Parathyroid adenoma (tissue), 2 donors: ENCODE measurements around the gene CDYL2.

Experiments used
- H2AFZ ChIP-seq: fragments of 300-600 bp; sonication (generic); one replicate; pipeline ENCODE4 v1.7.0; 2017; ENCODE audit warnings: antibody characterized with exemption, mild to moderate bottlenecking
- H3K27ac ChIP-seq: fragments of 300-600 bp; sonication (generic); one replicate; pipeline ENCODE4 v1.7.0; 2017
- H3K27me3 ChIP-seq: fragments of 300-600 bp; sonication (generic); one replicate; pipeline ENCODE4 v1.7.0; 2017; ENCODE audit warnings: low read length; ENCODE audit not compliant: control insufficient read depth, insufficient read depth
- H3K36me3 ChIP-seq: fragments of 300-600 bp; sonication (generic); one replicate; pipeline ENCODE4 v1.7.0; 2017; ENCODE audit warnings: low read length; ENCODE audit not compliant: control insufficient read depth, insufficient read depth
- H3K4me1 ChIP-seq: fragments of 300-600 bp; sonication (generic); one replicate; pipeline ENCODE4 v1.7.0; 2017; ENCODE audit warnings: control low read depth
- H3K4me2 ChIP-seq: fragments of 300-600 bp; sonication (generic); one replicate; pipeline ENCODE4 v1.7.0; 2017; ENCODE audit warnings: low read length
- H3K4me3 ChIP-seq: fragments of 300-600 bp; sonication (generic); one replicate; pipeline ENCODE4 v1.7.0; 2017; ENCODE audit warnings: low read depth, low read length
- H3K79me2 ChIP-seq: fragments of 300-600 bp; sonication (generic); one replicate; pipeline ENCODE4 v1.7.0; 2017; ENCODE audit warnings: control low read depth
- H3K9ac ChIP-seq: fragments of 300-600 bp; sonication (generic); one replicate; pipeline ENCODE4 v1.7.0; 2017; ENCODE audit warnings: mild to moderate bottlenecking
- H3K9me3 ChIP-seq: fragments of 300-600 bp; sonication (generic); one replicate; pipeline ENCODE4 v1.7.0; 2017; ENCODE audit warnings: low read length; ENCODE audit not compliant: control insufficient read depth
- TF ChIP-seq, protein P1 (sequence below): fragments of 300-600 bp; sonication (generic); IDR thresholded peaks from one replicate; pipeline ENCODE4 v1.7.0; 2017; ENCODE audit warnings: antibody characterized with exemption, mild to moderate bottlenecking
- donor health status: primary hyperparathyroidism.

CDYL2 gene

DNA sequence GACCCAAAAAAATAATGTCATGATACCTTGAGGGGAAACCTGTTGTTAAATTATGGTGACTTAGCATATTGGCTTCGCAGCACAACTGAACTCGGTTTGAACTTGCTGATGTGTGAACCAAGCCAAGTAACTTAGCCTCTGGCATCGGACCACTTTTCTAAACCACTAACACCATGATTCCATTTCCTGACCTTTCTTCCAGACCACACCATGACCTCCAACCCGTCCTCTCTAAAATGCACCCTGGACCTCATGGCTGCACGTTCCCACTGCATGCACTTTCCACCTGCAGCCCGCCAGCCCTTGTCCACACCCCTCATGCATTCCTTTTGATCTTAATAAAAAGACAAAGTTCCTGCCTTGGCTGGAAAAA lies 234.3 kb downstream of the CDYL2 start:
- Histone ChIP-seq H3K79me2 (no peaks in the 10 kb centered on the region), H3K4me2 (no peak overlapping the region), H3K27ac (no peak overlapping the region), H3K9ac (no peak overlapping the region), H3K4me3 (no peak overlapping the region), H2AFZ (no peak overlapping the region), H3K36me3 (no peaks in the 10 kb centered on the region), H3K9me3 (no peaks in the 10 kb centered on the region), H3K4me1 (no peaks in the 10 kb centered on the region), H3K27me3 (no peaks in the 10 kb centered on the region)
- TF ChIP-seq, protein P1, sequence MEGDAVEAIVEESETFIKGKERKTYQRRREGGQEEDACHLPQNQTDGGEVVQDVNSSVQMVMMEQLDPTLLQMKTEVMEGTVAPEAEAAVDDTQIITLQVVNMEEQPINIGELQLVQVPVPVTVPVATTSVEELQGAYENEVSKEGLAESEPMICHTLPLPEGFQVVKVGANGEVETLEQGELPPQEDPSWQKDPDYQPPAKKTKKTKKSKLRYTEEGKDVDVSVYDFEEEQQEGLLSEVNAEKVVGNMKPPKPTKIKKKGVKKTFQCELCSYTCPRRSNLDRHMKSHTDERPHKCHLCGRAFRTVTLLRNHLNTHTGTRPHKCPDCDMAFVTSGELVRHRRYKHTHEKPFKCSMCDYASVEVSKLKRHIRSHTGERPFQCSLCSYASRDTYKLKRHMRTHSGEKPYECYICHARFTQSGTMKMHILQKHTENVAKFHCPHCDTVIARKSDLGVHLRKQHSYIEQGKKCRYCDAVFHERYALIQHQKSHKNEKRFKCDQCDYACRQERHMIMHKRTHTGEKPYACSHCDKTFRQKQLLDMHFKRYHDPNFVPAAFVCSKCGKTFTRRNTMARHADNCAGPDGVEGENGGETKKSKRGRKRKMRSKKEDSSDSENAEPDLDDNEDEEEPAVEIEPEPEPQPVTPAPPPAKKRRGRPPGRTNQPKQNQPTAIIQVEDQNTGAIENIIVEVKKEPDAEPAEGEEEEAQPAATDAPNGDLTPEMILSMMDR, result no peak

DNA sequence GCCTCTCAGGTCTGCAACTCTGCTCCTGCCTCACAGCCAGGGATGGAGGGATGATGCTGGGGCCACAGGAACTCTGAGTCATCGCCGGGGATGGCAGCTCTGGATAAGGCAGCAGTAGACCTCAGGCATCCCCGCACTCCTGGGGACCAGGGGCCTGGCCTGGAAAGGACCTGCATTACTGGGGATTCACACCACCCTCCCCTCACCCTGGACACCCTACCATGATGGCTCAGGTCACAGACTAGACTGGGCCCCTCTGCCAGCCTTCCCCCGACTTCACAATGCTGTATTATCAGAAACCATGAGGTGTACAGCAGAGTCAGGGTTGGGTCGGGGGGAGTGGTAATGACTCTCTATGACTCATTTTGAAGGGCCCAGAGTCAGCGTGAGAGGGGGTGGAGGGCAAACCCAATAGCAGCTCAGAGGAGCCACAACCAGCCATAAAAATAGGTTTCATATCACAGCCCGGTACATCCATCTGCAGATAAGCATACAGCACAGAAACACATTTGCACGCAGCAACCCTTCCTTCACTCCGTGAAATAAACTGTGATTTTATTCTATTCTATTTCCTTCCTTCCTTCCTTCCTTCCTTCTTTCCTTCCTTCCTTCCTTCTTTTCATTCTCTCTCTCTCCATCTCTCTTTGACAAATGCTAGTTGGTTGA lies 234.8 kb downstream of the CDYL2 start:
- TF ChIP-seq, protein P1, result no peak
- no peaks in the 10 kb centered on the region for H3K36me3 ChIP-seq
- no peaks in the 10 kb centered on the region for H3K9me3 ChIP-seq
- H3K9ac ChIP-seq, result no peak overlapping the region
- H3K4me3 ChIP-seq, result no peak overlapping the region
- H3K4me1 ChIP-seq, result no peaks in the 10 kb centered on the region
- H2AFZ ChIP-seq, result no peak overlapping the region
- no peak overlapping the region for H3K4me2 ChIP-seq
- H3K79me2 ChIP-seq, result no peaks in the 10 kb centered on the region
- no peaks in the 10 kb centered on the region for H3K27me3 ChIP-seq
- H3K27ac ChIP-seq, result no peak overlapping the region

DNA sequence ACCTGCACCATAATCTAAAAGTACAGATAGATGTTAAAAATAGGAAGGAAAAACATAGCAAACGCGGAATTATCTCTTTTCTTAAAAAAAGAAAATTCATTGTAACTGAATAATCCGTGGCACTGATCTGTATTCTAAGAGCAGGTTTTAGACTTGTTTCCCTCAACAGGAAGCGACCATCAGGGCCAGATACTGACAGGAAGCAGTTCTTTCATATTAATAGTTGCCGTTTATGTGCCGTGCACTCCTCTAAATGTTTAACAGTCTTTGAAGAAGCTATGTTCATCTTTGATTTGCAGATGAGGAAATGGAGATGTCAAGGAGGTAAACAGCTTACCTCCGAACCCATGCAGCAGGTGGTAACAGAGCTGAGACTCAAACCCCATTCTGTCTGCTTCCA lies 240.0 kb downstream of the CDYL2 start:
- Histone ChIP-seq H2AFZ (no peak overlapping the region), H3K79me2 (no peaks in the 10 kb centered on the region), H3K36me3 (no peaks in the 10 kb centered on the region), H3K4me3 (no peak overlapping the region), H3K27ac (no peak overlapping the region), H3K27me3 (no peaks in the 10 kb centered on the region), H3K4me1 (no peaks in the 10 kb centered on the region), H3K4me2 (no peak overlapping the region), H3K9me3 (no peaks in the 10 kb centered on the region), H3K9ac (no peak overlapping the region)
- TF ChIP-seq, protein P1, result no peak

DNA sequence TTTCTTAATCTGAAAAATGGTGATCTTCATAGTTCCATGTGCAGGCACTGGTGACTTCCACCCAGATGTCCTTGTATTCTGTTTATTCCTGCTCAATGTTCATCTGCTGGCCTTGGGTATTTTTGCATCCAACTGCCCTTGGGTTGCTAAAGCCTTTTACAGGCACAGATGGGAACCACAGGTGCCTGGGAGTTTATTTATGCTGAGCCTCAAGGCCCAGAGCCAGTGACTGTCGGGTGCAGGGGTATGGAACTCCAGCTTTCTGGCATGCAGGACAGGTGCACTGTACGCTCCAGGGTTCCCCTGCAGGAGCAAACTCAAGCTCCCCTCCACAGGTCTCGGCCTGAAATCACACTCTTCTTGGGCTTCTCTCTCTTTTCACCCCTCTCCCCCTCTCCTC lies 241.3 kb downstream of the CDYL2 start:
- H3K27ac ChIP-seq, result no peak overlapping the region
- no peak overlapping the region for H3K4me3 ChIP-seq
- no peaks in the 10 kb centered on the region for H3K79me2 ChIP-seq
- no peak overlapping the region for H2AFZ ChIP-seq
- H3K27me3 ChIP-seq, result no peaks in the 10 kb centered on the region
- TF ChIP-seq, protein P1, result no peak
- H3K9me3 ChIP-seq, result no peaks in the 10 kb centered on the region
- no peak overlapping the region for H3K9ac ChIP-seq
- H3K36me3 ChIP-seq, result no peaks in the 10 kb centered on the region
- H3K4me1 ChIP-seq, result no peaks in the 10 kb centered on the region
- H3K4me2 ChIP-seq, result no peak overlapping the region

DNA sequence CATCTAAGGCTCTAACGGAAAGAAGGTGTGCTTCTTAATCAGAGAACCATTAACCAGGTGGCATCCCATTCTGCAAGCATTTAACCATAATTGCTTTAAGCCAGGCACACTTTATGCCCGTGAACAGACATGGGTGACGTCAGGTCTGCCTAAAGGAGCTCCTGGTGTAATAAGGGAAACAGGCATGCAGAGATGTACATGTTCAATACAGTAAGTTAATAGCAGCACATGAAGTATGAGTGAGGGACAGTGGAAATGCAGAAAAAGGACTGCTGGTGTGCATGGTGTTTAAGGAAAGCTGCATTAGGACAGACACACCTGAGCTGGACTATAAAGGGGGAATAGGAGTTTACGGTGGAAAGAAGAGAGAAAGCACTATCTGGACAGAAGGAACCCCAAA lies 245.0 kb downstream of the CDYL2 start:
- H3K9ac ChIP-seq, result no peak overlapping the region
- H3K9me3 ChIP-seq, result no peaks in the 10 kb centered on the region
- no peaks in the 10 kb centered on the region for H3K79me2 ChIP-seq
- no peak overlapping the region for H3K4me3 ChIP-seq
- no peak overlapping the region for H3K4me2 ChIP-seq
- no peaks in the 10 kb centered on the region for H3K27me3 ChIP-seq
- TF ChIP-seq, protein P1, result no peak
- no peak overlapping the region for H2AFZ ChIP-seq
- no peaks in the 10 kb centered on the region for H3K36me3 ChIP-seq
- H3K27ac ChIP-seq, result no peak overlapping the region
- H3K4me1 ChIP-seq, result no peaks in the 10 kb centered on the region
